HG03103 (cell line): ENCODE results near the gene CD320.
A peak's percentile ranks its signal among the peaks of the same experiment; 100 is the strongest.
"Not testable (repeated sequence)": the region's sequence is repeated elsewhere in the genome, so short reads cannot be mapped to it uniquely, and the experiment has no call there.

Experiments used
- ATAC-seq: cut with Tn5 transposase; IDR thresholded peaks from one replicate; pipeline ENCODE4 v1.9.1; 2021; ENCODE audit warnings: low read depth; ENCODE audit not compliant: unreplicated experiment

Gene CD320

DNA sequence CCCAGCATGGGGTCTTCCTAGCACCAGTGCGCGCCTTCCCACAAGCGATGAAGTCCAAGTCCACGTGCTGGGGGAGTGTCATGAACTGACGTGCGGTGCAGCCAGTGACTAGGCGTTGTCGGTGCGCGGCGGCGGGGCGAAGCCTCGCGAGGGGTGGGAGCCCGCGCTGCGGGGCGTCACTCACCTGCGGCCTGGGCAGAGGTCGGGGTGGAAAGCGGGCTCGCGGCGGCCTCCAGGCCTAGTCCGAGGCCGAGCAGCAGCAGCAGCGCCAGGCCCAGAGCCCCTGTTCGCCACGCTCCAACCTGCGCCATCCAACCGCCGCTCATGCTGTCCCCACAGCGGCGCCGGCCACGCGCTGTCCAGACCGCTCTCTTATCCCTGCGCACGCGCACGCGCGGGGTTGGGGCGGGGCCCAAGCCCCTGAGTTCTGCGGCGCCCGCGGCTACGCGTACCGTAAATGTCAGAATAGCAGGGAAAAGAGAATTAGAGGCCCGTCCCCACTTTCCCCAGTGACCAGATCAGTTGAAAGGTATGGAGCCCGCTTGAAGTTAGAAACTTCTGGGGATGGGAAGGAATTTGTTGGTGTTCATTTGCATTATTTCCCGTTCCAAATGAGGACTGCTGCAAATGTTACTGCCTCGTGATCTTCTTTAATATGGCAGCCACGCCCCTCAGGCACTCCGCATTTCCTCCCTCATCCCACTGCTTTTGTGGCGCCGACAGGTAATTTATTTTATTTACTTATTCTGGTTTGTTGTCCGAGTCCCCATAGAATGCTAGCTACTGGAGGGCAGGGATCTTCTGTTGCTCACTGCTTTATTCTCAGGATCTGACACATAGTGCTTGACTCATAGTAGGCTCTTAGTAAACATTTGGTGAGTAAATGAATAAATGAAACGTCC, at the start of gene CD320:
Gene CD320 (minus strand): TSS at position 394 of the 902 bp plus-strand sequence. CDS start 68 bp downstream, at position 326.
- ATAC-seq = no peak

DNA sequence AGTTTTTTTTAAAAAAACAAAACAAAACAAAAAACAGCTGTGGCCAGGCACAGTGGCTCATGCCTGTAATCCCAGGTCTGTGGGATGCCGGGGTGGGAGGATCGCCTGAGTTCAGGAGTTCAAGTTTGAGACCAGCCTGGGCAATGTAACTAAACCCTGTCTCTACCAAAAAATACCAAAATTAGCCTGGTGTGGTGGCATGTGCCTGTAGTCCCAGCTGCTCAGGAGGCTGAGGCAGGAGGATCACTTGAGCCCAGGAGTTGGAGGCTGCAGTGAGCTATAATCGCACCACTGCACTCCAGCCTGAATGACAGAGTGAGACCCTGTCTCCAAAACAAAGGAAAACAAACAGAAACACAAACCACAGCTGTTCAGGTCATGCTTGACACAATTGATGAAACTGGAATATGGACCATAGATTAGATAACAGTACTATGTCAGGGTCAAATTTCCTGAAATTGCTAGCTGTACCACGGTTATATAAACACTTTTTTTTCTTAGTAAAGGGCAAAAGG, 48.9 kb upstream of the CD320 start:
- ATAC-seq = no peak

DNA sequence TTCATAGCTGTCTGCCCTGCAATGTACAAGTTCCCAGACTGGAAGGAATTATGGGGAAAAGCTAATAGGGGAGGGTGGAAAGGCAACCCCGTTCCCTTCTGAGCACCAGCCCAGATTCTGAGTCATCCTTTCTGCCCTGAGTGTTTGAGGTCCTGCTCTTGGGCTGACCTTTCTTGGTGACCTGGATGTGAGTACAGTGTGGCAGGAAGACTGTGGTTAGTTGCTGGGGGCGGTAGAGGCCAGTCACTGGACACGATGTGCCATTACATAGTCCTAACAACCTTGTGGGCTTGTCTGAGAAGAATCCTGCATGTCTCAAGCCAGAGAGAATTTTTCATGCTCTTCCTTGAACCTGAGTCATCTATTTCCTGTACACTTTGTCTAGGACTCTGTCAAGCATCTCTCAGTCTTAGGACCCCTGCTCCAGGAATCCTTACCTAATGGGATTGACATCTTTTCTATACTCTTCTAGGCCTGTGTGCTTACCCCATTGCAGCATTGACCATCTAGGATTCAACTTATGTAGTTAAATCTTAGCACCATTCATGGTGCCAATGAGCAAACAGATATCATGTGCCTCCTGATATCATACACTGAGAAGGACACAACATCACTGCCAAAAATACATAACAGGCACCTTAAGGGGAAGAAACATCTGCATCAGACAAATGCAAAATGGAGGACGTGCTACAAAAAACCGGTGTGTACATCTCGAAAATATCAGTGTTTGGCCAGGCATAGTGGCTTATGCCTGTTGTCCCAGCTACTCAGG, 47.7 kb upstream of the CD320 start:
- no peak for ATAC-seq

DNA sequence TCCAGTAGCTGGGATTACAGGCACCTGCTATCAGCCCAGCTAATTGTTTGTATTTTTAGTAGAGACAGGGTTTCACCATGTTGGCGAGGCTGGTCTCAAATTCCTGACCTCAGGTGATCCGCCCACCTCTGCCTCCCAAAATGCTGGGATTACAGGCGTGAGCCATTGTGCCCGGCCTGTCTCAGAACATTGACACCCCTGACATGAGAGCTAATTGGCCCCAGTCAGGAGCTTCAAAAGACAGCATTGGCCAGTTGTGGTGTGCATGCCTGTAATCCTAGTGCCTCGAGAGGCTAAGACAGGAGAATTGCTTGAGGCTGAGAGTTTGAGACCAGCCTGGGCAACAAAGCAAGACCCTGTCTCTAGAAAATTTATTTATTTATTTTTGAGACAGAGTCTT, 44.7 kb upstream of the CD320 start:
- not testable (repeated sequence) for ATAC-seq

DNA sequence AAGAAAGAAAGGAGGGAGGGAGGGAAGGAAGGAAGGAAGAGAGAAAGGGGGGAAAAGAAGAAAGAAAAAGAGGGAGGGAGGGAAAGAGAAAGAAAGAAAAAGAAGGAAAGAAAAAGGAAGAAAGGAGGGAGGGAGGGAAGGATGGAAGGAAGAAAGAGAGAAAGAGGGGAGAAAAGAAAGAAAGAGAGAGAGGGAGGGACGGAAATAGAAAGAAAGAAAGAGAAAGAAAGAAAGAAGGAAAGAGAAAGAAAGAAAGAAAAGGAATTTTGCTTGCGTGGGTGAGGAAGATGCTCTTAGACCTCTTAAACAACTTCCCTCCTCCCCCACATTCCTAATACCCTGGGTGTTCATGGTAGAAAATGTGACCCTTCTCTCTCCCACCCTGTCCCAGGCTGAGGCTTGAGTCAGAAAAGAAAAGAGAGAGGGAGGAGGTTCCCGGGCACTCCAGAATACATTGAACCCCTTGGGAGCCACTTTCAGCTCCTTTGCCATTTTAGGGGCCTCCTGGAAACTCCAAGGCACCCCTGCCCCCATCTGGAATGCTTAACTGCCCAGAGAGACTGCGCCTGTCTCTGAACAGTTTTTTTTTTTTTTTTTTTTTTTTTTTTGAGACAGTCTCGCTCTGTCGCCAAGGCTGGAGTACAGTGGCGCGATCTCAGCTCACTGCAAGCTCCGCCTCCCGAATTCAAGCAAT, 44.1 kb upstream of the CD320 start:
- ATAC-seq = no peak

DNA sequence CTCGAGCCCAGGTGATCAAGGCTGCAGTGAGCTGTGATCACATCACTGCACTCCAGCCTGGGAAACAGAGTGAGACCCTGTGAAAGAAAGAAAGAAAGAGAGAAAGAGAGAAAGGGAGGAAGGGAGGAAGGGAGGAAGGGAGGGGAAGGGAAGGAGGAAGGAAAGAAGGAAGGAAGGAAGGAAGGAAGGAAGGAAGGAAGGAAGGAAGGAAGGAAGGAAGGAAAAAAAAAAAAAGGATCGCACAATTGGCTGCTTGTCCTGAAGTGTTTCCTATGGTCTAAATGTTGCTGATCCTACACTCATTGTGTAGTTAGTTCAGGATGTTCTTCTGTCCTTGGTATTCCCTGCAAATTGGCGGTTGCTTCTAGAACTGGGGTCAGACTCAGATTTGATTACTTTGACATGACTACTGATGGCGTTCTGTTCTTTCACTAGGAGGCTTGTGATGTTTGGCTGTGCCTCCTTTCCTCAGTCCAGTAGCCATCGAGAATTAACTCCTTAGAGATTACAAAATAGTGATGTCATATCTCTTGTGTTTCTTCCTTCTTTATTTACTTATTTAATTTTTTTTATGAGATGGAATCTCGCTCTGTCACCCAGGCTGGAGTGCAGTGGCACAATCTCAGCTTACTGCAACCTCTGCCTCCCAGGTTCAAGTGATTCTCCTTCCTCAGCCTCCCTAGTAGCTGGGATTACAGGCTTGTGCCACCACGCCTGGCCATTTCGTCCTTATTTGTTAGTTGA, 41.6 kb upstream of the CD320 start:
- ATAC-seq = not testable (repeated sequence)

DNA sequence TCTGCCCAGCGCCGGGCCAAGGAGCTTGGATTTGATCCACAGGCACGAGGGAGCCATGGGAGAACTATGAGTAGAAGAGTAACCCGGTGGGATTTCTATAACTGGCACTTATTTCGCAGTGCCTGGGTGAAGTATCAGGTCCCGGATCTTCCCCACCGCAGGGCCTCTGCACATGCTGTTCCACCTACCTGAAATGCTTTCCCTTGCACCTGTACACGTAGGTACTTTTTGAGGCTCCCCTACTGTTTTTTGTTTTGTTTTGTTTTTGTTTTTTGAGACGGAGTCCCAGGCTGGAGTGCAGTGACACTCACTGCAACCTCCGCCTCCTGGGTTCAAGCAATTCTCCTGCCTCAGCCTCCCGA, 35.3 kb upstream of the CD320 start:
- ATAC-seq = no peak

DNA sequence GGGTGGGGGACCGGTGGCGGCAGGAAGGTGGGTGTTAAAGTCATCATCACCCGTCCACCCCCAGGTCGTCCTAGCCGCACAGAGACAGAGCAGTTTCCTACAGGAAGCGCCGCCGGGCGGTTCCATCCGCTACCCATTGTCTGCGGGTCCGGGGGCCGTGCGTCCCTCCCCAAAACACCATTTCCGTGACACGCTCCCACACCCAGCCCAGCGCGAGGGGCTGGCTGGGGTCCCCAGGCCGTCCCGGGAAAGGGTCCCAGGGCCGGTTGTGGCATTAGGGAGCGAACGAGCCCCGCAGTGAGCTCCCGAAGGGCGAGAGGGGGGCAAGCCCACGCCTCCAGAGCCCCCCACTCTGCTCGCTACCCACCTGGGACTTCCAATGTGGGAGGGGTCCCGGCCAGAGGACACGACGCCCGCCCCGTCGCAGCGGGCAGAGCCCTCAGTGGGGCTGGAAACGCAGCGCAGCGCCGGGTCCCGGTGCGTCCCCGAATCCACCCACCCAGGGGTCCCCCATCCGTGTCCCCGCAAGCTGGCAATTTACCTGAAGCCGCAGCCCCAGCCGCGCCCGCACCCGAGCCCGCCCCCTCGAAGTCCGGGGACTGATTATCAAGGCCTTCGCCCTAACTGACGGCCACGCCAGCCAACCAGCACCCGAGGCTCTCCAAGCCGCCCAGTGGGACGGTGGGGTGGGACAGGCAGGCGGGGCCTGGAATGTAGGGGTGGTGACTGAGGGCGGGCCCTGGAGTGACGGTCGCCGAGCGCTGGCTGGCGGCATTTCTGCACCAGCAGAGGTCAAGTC, 34.7 kb upstream of the CD320 start, which contains the start of gene KANK3:
Gene KANK3 (minus strand): TSS at position 579 of the 799 bp plus-strand sequence. CDS start 5,434 bp downstream, outside the sequence.
- ATAC-seq = peak; percentile 79

DNA sequence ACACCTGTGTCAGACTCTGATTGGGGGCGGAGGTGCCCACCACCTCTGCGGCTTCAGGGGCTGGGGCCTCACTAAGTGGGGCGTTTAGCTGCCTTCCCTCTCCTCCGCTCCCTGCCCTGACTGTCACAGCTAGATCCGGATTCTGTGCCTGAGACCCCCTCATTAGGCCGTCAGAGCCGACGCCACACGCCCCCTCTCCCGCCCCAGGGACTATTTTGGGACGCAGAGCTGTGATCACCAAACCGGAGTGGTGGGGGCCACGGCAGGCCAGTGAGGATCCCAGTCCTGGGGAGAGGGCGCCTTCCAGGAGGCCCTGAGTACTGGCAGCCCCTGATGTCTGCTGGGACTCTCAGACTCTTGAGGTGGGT, 34.1 kb upstream of the CD320 start:
- no peak for ATAC-seq

DNA sequence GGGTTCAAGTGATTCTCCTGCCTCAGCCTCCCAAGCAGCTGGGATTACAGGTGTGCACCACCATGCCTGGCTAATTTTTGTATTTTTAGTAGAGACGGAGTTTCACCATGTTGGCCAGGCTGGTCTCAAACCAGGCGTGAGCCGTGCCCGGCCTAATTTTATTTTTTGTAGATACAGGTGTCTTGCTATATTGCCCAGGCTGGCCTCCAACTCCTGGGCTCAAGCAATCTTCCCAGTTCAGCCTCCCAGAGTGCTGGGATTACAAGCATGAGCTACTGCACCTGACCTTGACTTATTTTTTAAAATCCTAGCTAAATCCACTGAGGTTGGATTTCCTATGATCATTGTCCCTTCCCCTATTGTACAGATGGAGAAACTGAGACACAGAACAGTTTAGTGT, 33.3 kb upstream of the CD320 start:
- not testable (repeated sequence) for ATAC-seq

DNA sequence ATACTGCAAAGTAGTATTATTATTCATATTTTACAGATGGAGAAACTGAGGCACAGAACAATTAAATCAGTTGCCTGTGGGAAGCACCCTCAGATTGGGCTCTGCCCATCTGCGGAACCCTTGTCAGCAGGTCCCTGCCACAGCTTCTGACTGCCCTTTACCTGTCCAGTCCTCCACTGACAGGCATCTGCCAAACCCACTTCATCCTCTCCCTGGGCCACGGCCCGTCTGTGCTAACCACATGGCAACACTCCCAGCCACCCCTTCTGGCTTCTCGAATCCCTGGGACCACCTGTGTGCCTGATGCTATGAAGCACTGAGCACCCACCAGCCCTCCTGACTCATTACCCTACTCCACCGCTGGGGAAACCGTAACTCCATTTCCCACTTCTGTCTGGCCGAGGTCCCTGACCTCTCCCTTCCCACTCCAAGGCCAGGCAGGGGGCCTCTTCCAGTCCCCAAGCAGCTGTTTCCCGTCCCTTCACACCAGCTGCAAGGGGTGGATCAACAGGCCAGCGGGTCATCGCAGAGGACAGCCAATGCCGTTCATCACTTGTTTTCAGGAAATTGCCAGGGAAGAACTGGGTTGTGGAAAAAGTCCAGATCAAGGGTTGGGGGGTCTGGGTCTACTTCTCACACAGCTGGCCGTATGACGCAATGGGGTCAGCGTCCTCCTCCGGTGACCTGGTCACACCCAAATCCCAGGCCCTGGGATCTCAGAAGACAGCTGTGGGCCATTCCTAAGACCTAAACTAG, 32.4 kb upstream of the CD320 start:
- no peak for ATAC-seq

DNA sequence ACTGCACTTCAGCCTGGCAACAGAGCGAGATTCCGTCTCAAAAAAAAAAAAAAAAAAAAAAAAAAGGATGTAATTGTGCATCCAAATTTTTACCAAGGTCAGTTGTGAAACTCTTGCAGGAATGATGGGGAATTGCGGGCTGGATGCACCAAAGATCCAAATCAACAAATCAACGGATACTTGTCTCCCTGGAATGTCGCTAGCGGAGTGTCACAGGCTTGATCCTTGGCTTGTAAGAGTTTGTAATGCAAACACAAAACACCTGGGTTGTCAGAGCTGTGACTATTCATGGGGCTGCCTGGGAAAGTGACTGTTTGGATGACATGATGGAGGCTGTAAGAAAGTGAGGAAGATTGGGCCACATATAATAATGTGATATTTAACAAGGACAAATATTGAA, 30.7 kb upstream of the CD320 start:
- no peak for ATAC-seq

DNA sequence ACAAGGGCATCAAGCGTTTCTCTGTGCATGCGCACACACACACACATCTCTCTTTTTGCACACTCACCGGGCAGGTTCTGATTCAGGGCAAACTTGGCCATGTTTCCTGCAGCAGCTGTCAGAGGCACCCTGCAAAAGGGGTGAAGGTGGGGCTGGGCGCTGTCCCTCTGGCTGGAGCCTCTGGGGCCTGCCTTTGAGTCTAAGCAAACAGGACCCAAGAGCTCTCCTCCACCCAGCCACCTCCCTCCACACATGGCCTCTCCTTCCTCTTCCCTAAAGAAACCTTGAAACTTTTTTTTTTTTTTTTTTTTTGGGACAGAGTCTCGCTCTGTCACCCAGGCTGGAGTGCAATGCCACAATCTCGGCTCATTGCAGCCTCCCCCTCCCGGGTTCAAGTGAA, 29.6 kb upstream of the CD320 start:
- ATAC-seq = no peak

DNA sequence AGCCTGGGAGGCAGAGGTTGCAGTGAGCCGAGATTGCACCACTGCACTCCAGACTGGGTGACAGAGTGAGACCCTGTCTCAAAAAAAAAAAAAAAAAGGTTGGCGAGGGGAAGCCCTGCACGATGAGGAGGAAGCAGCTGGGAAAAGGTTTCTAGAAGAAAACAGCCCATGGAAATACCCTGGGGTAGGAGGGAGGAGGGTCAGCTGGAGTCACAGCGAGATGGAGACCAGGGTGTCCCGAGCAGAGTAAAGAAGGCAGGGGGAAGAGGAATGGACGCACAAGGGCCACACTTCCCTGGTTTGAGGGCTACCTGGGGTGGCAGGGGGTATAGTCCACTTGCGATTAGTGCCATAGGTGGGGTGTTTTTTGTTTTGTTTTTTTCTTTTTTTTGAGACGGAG, 28.5 kb upstream of the CD320 start:
- ATAC-seq = no peak

DNA sequence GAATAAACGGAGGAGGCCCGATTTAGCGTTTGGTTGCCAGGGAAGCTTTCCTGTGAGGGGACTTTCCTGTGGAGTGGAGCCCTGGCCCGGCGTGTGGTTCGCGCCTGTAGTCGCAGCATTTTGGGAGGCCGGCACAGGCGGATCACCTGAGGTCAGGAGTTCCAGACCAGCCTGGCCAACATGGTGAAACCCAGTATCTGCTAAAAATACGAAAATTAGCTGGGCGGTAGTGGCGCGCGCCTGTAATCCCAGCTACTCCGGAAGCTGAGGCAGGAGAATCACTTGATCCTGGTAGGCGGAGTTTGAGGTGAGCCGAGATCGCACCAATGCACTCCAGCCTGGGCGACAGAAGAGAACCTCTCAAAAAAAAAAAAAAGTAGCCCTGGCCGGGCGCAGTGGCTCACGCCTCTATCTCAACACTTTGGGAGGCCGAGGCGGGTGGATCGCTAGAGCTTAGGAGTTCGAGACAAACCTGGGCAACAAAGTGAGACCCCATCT, 28.0 kb upstream of the CD320 start:
- no peak for ATAC-seq

DNA sequence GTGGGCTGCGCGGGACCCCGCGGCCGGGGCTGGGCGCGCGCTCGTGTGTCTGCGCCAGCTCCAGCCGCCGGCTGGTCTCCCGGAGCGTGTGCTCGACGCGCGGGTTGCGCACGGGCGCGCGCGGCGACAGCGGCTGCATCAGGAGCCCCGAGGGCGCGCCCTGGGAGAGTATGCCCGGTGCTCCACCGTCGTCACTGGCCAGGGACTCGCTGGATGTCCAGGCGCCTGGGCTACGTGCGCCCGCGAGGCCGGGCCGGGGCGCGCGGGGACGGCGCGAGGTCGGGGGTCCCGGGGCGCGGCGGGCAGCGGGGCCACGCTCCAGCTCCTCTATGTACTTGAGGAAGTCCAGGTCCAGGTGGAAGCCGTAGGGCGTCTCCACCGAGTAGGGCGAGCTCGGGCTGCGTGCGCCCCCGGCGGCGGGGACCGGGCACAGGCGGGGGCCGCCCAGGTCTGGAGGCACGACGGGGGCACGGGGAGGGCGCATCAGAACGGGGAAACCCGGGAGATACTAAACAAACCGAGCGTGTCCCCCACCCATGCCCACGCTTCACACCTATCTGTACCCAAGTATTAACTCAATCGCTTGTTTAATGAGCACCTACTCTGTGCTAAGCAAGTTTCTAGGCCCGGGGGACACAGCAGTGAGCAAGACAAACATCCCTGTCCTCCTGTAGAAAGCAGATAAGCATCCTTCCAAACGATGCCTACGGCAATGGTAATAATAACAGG, 27.3 kb upstream of the CD320 start:
- ATAC-seq = no peak

DNA sequence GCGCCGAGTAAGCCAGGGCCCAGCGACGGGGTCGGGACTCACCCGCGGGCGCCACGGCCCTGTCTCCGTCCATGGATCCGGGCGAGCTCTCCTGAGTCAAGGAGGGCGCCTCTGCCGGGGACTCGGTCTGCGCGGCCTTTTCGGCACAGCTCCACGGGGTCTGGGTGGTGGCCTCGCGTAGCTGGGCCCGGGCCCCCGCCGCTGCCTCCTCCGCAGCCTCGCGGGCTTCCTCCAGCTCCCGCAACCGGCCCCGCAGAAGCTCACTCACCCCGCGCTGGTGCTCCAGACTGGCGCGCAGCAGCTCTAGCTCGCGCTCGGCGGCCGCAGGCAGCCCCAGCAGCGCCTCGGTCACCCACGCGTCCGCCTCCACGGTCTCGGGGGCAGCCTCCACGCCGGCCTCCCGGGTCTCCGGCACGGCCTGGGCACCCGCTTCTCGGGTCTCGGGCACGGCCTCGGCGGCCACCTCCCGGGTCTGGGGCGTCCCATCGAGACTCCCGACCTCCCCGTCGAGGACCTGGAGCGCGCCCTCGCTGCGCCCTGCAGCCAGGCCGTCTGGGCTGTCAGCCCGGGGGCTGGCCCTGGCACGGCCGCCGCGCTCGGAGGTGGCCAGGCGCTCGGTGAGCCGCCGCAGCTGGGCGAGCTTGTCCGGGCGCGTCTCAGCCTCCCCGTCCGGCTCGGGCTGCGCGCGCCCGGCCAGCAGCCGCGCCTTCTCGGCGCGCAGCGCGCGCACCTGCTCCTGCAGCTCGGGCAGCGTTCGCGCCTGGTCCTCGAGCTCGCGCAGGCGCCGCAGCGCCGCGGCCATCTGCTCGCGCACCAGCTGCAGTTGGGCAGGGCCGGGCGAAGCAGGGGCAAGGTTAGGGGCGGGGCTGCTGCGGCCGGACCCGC, 26.5 kb upstream of the CD320 start:
- ATAC-seq = no peak
